HG03064 (cell line): ENCODE results near the gene KIRREL3.

Source experiments
- ATAC-seq: cut with Tn5 transposase; IDR thresholded peaks from one replicate; pipeline ENCODE4 v1.9.1; 2021; ENCODE audit warnings: low read depth; ENCODE audit not compliant: unreplicated experiment

The KIRREL3 gene

DNA sequence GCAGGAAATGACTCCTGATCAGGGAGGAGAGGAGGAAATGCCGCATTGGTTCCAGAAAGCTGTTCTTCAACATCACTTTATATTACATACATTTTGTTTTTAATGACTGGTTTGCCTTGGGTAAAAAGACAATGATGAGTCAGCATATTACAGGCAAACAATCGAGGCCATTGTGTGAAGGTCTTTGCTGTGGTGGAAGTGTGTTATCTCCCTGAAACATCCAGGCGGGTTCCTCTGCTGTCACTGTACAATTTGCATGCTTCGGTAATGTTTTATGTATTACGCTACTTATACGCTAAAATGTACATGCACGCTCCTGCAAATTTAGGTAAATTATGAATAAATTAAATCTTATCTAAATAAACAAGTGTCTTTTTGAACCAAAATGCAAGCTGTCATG, 161.1 kb downstream of the KIRREL3 start:
- no peak for ATAC-seq

DNA sequence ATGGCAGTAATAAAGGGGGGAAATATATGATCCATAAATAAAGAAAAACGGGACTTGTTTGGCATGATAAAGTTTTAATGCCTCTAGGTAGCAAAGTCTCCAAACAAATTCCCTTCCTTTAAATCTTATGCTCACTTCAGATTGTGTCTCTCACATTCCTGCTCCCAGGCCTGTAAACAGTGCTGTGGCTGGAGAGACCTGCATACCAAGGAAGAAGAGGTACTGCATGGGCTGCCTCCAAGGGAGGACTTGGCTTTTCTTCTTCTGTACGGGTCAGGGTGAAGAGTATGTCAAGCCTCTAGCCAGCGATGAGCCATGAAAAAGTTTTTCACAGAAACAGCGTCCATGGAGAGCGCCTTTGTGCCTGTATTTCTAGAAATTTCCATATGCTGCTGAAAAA, 161.8 kb downstream of the KIRREL3 start:
- no peak for ATAC-seq

DNA sequence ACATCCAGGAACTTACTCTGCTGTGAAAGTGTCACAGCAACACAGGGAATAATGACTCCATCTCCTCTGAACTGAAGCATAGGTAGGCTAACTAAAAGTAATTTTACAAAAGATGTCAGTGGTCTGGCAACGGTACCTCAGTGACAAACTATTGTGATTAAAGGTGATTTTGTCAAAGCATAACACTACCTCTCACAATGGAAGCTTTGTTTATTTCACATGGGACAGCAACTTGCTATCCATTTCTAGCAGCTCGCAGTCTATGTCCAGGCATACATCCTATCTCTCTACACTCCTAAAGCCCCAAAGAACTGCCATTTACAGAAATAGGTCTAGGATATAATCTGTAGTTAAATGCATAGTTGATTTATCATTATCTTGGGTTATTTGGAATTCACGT, 163.0 kb downstream of the KIRREL3 start:
- ATAC-seq: no peak

DNA sequence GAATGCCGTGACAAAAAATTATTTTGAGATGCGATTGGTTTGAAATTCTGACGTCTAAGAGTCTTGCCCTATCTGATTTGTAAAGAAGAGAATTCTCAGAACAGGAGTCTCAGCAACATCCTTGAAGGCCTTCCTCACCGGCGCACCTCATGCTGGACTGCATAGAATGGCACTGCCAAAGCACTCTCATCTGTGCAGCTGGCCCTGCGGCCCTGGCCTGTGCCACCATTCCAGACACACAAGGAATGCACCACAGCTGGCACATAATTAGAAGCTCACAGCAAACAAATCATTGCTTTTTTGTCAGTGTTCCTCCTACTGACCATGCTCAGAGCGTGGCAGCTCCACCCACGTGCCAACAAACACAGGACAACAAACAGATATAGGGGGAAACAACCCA, 166.0 kb downstream of the KIRREL3 start:
- ATAC-seq: no peak

DNA sequence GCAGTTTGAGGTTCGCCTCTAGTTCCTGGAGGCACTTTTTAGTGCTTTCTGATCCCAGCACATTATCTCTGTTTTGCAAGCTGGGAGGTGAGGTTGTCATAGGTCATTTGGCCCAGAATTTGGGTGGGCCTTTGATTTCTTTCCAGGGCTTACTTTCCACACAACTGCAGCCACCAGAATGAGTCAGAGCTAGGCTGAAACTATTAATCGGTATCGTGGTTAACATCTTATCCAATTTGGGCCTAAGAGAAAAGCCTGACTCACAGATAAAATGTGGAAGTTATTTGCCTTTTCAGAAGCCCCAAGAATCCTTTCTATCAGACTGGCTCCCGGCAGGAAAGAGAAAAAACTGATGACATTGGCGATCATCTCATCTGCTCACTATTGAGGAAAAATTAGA, 166.4 kb downstream of the KIRREL3 start:
- ATAC-seq: no peak

DNA sequence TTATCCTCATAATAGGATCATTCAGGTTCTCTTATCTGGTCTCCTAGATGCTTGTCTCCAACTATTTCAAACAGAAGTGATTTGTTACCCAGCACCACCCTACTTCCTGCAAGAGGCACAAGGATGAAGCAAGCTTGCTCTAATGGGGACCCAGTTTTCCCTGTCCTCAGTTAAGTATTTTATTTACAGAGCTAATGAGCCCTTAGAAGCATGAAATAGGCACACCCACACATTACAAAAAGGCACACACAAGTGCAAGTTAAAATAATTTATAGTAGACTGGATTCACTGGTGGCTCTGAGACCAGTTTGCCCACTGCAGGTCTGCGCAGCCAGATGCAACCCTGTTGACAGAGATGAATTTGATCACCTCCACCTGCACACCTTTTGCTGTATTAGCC, 167.5 kb downstream of the KIRREL3 start:
- ATAC-seq: no peak

DNA sequence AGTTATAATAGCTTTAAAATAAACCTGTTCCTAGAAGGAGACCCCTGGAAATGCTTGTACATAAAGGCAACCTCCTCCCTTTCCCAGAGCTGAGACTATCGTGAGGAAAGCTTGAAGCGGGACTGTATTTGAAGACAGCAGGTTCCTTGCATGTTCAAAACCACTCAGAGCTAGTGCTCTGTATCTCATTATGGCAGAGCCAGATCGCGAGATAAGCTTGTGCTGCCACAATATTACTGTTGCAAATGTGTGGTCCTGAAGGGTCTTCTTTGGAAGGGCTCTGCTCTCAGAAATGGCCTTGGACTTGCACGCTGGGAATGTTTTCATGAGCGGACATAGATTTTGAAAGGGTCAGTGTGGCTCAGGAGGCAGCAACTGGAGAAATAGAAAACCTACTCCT, 168.2 kb downstream of the KIRREL3 start:
- no peak for ATAC-seq

DNA sequence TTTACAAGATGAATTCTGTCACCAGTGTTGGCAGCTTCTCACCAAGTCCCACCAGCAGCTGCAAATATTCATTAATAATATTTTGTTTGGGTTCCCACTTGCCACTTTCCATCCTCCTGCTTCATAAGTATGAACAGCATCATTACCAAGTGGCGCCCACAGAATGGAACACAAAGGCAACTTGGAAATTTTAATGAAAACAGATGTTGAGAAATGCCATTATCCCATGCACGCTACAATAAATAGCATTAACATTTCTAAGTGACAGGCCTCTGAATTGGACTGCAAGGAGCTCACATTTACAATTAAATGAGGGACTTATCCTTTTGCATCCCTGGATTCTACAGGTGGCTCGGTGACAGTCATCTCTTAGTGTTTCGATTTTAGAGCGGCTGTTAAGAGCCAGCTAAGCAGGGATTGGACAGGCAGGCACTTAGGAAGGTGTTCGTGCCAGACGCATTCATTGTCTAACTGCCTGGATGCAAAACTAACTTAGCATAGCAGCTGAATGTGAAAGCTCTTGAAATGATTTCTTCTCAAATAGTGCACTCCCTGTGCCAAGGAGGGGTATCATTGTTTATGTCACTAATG, 170.3 kb downstream of the KIRREL3 start:
- ATAC-seq: no peak

DNA sequence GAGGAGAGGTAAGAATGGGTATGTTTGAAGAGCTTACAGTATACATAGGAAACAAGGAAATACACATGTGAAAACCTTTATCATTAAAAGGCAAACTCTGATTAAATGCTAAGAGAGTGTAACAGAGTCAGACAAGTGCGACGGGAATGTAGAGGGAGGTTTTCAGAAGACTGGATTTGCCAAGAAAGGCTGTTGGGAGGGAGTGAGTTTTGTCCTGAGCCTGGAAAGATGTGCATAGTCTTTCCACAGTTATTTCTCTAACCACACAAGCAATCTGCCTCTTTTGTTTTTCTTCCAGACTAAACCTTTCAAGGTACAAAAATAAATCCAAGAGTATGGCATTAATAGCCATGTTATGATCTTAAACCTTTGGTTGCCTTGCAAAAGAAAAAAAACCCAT, 170.9 kb downstream of the KIRREL3 start:
- no peak for ATAC-seq

DNA sequence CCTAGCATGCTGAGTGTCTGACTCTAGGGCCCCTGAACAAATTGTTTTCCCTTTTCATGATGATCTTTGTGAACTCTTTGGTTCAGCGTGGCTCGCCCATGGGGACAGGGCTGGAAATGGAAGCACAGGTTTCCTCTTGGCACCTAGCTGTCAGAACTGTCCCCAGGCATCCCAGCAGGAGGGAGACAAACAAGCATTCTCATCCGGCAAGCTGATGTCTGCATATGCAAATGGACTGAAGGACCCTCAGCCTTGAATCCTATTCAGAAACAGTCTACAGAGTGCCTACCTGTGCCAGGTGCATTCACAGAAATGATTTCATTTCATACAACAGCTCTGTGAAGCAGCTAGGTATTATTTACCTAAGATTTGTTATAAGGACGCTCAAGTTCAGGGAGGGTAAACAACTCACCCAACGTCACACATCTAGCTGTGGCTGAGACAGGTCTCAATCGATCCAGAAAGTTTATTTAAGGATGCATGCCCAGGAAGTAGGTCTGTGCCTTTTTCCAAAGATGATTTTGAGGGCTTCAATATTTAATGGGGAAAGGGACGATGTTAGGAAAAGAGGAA, 176.4 kb downstream of the KIRREL3 start:
- ATAC-seq: no peak

DNA sequence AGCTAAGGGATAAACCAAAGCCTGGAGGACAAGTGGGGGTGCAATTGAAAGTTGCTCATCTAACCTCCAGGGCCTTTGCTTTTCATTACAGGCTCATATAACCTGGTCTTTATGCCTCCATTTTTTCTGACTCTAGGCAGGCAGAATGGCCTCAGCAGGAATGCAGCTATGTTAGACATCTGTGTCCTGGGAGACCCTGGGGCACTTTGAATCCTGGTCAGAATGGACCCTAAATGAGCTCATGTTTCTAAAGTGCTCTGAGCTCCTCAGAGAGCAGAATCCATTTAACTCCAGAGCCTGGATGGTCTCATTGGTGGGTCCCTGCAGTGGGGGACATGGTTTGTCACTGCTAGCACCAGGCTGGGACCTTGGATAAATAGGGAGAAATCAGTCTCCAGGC, 177.3 kb downstream of the KIRREL3 start:
- no peak for ATAC-seq

DNA sequence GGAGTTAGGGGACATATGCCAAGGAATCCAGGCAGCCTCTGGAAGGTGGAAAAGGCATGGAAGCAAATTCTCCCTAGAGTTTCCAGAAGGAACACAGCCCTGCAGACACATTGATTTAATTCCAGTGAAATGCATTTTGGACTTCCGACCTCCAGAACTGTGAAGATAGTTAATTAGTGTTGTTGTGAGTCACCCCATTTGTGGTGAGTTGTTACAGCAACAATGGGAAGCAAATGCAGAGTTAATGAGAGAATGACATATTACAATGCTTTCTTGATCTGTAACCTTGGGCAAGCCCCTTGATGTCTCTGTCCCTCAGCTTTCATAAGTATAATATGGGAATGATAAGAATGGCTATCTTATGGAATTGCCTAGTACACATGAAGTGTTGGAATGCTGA, 178.7 kb downstream of the KIRREL3 start:
- no peak for ATAC-seq

DNA sequence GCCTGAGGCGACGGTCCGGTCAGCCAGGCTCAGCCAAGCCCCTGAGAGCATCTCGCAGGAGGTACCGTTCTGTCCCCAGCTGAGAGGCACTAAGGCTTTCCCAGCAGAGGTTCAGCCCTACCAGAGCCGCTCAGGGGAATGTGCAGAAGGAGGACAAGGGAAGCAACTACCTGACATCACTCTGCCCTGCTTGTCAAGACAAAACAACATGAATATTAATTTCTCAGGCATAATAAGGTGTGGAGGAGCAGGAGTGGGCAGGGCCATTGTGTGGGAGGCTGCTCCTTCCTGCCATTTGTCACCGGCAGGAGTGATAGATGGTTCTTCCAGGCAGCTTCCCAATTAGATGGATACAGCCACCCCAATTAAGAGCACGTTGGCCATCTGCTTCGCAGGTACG, 181.4 kb downstream of the KIRREL3 start:
- ATAC-seq: no peak

DNA sequence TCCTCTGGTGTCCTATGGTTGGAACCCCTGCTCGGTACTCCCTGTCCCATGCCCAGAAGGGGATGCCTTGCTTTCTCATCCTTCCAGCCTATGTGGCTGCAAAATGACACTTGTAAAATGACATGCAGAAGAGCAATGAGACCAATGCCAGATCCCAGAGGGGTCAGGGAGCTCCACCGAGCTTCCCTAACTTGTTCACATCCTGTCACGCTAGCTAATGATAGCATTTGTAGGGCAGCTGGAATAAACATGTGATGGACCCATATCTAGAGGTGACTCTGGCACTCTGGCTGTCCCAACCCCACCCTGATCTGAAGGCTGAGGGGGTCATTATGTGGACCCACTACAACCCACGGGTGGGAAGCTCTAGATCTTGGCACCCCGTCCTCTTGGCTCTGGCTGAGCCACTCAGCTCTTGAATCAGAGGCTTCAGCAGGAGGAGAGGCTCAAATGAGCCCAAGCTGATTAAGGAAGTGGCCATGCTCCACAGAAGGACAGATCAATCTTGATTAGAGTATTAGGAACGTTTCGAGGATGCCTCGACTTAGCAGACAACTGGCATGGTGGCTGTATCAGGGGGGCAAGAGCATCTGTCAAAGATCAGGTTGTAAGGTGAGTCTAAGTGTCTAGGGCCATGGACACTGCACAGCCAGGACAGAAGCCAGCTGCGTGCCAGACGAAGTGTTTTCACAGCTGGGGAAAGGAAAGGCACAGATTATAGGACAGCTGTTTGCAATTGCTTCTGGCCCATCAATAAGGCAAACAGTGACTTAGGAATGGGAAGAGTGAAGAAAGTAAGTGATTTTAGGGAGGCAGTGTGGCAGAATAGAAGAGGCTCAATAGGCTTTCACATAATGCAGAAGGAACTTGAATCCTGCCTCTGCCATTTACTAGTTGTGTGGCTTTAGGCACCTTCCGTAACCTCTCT, 182.8 kb downstream of the KIRREL3 start:
- ATAC-seq: no peak

DNA sequence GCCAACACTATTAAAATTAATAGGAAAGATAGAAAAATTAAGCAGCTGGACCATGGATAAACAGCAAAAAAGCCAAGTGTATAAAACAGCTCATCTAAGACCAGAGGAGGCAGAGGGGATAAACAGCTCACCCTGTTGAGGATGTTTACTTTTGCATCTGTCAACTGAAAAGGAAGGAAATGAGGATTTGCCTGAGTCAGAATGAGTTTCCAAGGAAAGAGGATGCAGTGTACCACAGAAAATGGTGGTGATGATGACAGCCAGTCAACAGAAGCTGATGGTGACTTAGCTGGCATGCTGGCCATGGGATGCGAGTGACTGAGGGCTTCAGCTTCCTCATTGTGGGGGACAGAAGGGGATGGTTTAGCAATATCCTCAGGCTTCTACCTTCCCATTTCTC, 183.5 kb downstream of the KIRREL3 start:
- ATAC-seq: no peak

DNA sequence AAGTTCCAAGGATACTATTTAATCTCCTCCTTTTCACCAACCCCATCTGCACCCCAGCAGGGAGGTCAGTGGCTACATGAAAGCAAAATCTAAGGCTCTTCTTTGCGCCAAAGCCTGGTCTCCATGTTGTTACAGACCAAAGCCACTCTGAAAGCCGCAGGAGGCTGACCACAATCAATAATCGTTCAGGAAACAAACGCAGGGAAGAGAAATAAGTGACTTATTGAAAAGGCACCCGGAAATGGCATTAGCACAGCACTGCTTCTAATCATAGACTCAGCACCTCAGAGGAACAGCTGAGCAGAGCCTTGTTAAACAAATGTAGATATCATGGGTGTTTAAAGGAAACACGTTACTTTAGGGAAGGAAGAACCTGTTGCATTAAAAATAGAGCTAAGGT, 183.9 kb downstream of the KIRREL3 start:
- ATAC-seq: no peak

DNA sequence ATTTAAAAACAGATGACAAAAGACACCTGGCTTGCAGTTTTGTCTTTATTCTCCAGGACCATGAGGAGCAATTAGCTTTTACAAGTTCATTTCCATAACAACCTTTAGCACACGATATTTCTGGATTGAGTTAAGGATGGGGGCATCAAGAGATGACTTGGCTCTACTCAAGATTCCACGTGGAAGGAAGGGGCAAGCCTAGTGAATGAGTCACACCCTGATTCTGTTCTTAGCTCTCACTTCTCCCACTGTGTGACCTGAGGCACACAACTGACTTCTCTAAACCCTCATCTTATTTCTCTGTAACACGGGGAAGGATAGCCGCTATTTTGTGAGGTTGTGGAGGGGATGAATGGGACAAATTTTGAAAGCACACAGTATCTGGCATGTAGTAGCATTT, 185.5 kb downstream of the KIRREL3 start:
- no peak for ATAC-seq

DNA sequence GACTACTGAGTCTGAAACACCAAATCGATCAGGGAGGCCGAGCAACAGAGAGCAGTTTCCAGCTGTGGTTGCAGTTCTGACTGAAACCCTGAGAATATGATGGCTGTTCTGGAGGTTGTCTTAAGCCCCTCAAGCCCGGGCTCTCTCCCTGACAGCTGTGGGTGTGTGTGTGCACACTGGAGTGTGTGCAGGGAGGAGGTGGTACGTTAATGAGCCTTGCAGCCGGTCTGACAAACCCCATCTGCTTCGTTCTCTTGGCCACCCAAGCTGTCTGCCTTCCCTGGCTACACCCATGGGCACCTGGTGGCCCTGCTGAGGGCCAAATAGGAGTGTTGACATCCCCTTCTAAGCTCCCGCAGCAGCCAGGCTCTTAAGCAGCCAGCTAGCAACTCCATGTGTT, 189.8 kb downstream of the KIRREL3 start:
- ATAC-seq: no peak

DNA sequence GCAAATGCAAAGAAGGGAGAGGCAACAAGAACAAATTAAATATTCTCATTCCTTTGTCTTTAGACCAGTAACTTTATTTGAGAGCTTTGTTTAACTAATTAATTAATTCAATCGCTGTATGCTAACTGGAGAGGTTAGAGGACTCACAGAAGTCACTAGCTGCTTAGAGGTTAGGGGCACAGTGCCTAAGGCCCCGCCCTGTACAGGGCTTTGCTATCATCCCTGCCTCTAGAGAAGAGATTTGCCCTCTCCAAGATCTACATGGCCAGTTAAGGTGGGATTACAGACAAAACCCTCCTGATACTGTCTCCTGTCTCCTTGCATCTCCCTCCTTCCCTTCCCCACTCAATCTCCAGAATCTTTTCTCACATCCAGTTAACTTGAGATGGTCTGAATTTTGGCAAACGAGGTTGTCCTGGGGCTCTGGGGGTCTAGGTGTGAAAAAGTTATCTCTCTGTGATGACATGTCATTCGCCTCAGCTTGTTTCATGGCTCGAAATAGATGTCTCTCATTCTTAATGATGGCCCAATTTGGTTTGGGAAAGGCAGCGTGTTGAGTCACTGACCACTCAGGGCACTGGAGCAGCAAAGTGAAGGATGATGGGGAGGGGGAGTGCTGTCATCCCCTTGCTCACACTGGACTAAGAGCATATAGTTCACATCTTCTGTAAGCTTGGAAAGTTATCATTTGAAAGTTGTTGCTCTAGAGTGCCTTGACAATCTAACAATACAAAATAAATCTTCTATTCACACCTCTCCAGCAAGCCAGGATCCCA, 190.9 kb downstream of the KIRREL3 start:
- no peak for ATAC-seq

DNA sequence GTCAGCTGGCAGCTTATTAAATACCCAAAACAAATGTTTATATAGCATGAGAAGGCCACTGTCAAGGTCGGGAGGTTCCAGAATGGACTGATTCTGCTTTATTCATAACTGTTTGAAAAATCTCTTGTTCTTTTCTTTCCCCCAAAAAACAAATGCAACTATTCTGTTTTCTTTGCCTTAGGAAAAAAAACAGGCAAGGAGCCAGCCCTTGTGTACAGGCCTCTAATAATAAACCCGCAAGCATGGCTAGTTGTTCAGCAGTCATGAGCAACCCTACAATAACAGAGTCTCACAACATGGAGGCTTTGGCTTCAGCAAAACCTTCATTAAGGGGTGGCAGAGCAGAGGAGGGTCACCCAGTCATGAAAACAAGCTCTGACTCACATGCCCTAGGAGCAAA, 191.7 kb downstream of the KIRREL3 start:
- ATAC-seq: no peak

DNA sequence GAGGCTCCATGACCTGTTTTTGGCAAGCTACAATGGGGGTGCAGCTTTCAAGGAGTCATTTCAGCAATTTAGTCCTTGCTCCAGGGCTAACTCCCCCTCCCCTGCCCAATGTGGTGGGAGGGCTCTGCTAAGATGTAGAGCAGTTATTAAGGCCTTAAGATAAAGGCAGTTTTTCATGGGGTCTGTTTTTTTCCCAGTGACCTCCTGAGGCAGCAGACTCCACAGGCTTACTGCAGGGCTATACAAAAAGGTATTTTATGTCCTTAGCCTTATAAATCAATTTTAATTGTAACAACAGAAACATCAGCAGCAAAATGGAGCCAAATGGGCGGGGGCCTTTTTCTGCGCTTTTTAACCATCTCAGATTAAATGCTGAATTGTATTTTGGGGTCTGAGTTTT, 192.3 kb downstream of the KIRREL3 start:
- no peak for ATAC-seq
